ENCODE measurements around the gene TMEM88. TPM values are rescaled to one million over a fixed set of nuclear protein-coding genes. Genes with fewer than 3 reads are reported as not detected.

The TMEM88 gene
- total and polyA plus RNA-seq, 2 of the 4 experiments (the other 2 are of a cell fraction): 2.1 TPM; not detected in 1

GRCh38 chr17:7859028-7859427 lies 4.2 kb downstream of the TMEM88 start:
- Histone ChIP-seq H4K8ac (ENCODE audit: low read depth in 2 of 2, low read length in 2 of 2) (peak overlapping the region; percentile 83 to 96; a peak in 1 of 4 replicates), H3K4me2 (ENCODE audit: low read depth, low read length) (peak overlapping the region; percentile 78), H2AFZ (replicated peaks; ENCODE audit: low read length, poor library complexity) (no peak overlapping the region), H4K20me1 (ENCODE audit: insufficient read depth, low read length) (peaks cover 8% of the 10 kb centered on the region; the same call in 1 of the 2 replicates), H3K9me3 (ENCODE audit: control insufficient read depth, insufficient read depth, low read length) (no peaks in the 10 kb centered on the region), H3K23ac (ENCODE audit: low read depth, low read length) (peak overlapping the region; percentile 80; the same call in 1 of the 2 replicates), H3K9me1 (ENCODE audit: insufficient read depth, low read length) (no peaks in the 10 kb centered on the region), H3K18ac (ENCODE audit: low read depth, low read length) (no peak overlapping the region), H3K4me3 (ENCODE audit: insufficient read depth, low read depth, low read length) (no peak overlapping the region), H3K27ac (ENCODE audit: insufficient read depth, low read length) (no peak overlapping the region), H3K79me1 (ENCODE audit: low read depth in 1 of 2, low read length in 2 of 2) (peaks cover 18 to 53% of the 10 kb centered on the region in 2 experiments; a peak in 3 of 4 replicates), H3K56ac (ENCODE audit: extremely low read depth, insufficient read depth, low read length) (no peak overlapping the region), H3K36me3 (ENCODE audit: control insufficient read depth, insufficient read depth, low read length) (peaks cover 7% of the 10 kb centered on the region), H3K4ac (ENCODE audit: low read depth, low read length) (peak overlapping the region; percentile 72; the same call in 1 of the 2 replicates), H2BK5ac (ENCODE audit: low read depth, low read length, poor library complexity, severe bottlenecking) (no peak overlapping the region), H2AK9ac (replicated peaks; ENCODE audit: low read depth, low read length, poor library complexity) (peak overlapping the region; percentile 90), H2AK5ac (ENCODE audit: low read depth, low read length) (peak overlapping the region; percentile 6; the same call in 1 of the 2 replicates), H2BK20ac (ENCODE audit: low read depth, low read length) (no peak overlapping the region), H3K4me1 (ENCODE audit: control insufficient read depth, insufficient read depth, low read length) (peaks cover 20% of the 10 kb centered on the region), H4K91ac (ENCODE audit: insufficient read depth, low read depth, low read length) (0 out of 2 replicates have a peak overlapping the region, but pooled peaks have one; percentile 28), H3K27me3 (ENCODE audit: control insufficient read depth, insufficient read depth, low read length) (no peaks in the 10 kb centered on the region), H2BK120ac (ENCODE audit: low read depth, low read length) (no peak overlapping the region), H4K5ac (ENCODE audit: low read depth, low read length) (no peak overlapping the region), H2BK15ac (ENCODE audit: low read depth, low read length) (no peak overlapping the region), H3K14ac (replicated peaks; ENCODE audit: low read depth, low read length) (peak overlapping the region; percentile 81), H3K9ac (ENCODE audit: low read depth, low read length) (peak overlapping the region; percentile 73; the same call in 1 of the 2 replicates)
- no TSS peak for BruUV-seq (replicated peaks)
- POLR2A ChIA-PET (ENCODE audit: unreplicated experiment): no interaction called here
- ATAC-seq (ENCODE audit: low read depth) (no peak), DNase-seq (no peak)
- in situ Hi-C loops (cut with MboI; ENCODE audit: low sequenced_read_pairs): no loop called here
- dilution Hi-C loops (cut with HindIII; ENCODE audit: low sequenced_read_pairs, unreplicated experiment): no loop called here
- CTCF ChIA-PET: no interaction called here
- WGBS, 2 experiments (ENCODE audit: extremely low coverage in 2 of 2, insufficient read length in 1 of 2): 100% methylated on average over 1 of the region's 8 CpGs; no CpG with 5 or more reads in 1 of the 2 experiments
- TF ChIP-seq POLR2A (IDR thresholded peaks at IDR 0.05; ENCODE audit: low read depth, low read length) (peak; percentile 39; the same call in 1 of the 2 replicates), MXI1 (IDR thresholded peaks at IDR 0.05; ENCODE audit: borderline replicate concordance, low read depth, low read length) (no peak), CTCF (conservative IDR thresholded peaks at IDR 0.05; ENCODE audit: low read depth, low read length) (no peak), CEBPB (IDR thresholded peaks at IDR 0.05; ENCODE audit: low read depth, low read length) (no peak)
- intact Hi-C loops (cut with micrococcal nuclease): no loop called here

All from IMR-90 (cell line).